HG02885 (cell line): Measurements from ENCODE around the gene KANSL1.

Source experiments
- ATAC-seq: cut with Tn5 transposase; IDR thresholded peaks from one replicate; pipeline ENCODE4 v1.9.1; 2021; ENCODE audit warnings: mild to moderate bottlenecking; ENCODE audit not compliant: unreplicated experiment, poor library complexity

KANSL1 gene

DNA sequence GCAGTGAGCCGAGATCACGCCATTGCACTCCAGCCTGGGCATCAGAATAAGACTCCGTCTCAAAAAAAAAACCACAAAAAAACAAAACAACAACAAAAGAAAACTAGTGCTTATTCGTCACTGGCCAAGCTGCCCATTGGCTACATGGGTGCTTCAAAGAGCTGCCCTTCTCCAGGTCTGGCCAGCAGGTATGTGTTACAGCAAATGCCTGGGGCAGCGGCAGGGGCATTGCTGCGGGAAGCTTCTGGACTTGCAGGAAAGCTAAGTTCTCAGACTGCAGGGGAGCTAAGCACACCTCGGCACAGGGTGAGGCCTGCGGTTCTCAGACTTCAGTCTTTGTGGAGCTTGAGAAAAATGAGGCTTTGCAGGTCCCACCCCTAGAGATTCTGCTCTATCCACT is 198.2 kb downstream of the KANSL1 start:
- no peak for ATAC-seq

DNA sequence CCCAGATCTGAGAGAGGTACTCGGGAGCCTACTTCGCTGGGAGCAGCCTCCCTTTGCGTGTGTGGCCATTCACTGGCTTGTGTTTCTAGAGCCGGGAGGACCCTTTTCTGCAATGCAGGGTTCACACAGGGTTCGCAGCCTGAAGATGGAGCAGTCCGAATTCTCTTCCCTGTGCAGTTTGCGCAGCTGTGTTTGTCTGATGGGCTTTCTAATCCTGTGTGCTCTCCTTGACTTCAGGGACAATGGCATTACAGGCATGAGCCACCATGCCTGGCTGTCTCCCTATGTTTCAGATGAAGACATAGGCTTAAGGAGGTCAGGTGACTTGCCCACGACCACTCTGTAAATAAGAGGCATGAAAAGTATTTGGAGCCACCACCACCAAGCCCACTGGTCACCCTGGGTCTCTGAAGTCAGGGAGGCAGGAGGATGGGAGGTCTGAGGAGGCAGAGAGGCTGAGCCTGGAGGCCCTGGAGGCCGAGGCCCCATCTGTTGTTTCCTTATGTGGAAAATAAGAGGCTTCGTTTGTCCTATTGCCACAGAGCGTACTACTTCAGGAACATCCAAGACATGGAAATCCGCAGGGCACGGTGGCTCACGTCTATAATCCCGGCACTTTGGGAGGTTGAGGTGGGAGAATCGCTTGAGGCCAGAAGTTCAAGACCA is 199.1 kb downstream of the KANSL1 start:
- no peak for ATAC-seq

DNA sequence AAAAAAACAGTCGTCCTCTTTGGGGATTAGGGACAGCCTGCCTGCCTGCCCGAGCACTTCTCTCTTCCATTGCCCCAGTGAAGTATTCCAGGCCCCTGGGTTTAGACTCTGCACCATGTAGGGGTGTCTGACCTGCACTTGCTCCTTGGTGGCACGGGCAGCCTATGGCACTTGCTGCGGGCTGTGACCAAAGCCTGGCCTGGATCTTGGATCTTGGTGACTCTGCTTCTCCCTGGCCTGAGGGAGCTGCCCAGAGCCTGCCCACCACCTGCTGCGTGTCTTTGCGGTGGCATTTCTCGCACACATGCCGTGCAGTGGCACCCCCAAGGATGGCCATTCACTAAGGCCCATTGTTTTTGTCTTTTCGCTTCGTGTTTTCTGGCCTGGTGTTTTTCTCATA is 200.3 kb downstream of the KANSL1 start:
- no peak for ATAC-seq

DNA sequence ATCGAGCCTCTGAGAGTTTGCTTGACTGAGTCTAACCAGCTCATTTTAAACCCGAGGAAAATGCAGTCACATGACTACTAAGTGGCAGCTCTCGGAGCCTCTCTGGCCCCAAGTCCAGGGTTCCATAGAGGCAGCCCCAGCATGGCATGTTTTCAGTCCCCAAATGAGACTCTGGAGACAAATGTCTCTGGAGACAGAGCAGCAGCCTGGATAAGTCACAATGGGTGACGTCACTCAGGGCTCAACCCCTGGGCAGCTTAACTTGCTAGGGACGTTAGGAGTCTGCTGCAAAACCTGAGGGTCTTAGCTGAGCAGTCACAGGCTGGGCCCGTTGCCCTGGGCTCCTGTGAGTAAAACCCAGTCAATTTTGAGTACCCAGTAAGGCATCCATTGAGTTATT is 201.1 kb downstream of the KANSL1 start:
- ATAC-seq = no peak

DNA sequence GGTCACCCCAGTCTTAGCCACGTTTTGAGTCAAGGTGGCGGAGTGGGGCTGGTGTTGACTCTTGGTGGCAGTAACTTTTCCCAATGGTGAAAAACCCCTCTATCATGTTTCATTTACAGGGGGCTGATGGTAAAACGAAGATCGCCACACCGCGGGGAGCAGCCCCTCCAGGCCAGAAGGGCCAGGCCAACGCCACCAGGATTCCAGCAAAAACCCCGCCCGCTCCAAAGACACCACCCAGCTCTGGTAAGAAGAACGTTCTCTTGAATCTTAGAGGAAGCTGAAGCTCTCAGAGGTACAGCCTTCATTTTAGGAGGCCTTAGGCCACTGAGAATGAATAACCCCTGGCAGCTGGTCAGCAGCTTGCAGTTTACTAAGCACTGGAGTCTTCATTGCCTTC is 201.9 kb downstream of the KANSL1 start:
- no peak for ATAC-seq

DNA sequence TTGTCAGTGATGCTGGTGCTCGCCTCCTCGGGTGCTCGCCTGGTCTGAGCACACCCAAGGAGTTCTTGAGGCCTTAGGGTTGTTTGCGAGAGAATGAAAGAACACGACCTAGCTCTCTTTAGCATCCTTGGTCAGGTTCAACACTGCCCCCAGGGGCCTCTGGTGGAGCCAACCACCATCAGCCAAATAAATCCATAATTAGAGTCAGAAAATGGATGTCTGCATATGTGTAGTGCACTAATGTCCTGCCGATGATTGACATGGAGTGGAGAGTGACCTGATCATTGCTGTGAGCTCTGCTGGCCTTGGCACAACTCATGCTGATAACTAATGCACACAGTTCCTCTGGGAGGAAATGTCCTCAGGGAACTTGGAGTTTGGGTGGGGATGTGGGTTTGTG is 202.3 kb downstream of the KANSL1 start:
- no peak for ATAC-seq

DNA sequence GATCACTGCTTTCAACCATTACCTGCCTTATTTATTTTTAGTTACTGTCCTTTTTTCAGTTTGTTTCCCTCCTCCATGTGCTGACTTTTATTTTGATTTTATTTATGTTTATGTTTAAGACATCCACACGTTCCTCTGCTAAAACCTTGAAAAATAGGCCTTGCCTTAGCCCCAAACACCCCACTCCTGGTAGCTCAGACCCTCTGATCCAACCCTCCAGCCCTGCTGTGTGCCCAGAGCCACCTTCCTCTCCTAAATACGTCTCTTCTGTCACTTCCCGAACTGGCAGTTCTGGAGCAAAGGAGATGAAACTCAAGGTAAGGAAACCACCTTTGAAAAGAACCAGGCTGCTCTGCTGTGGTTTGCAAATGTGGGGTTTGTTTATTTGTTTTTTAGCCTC is 203.5 kb downstream of the KANSL1 start:
- ATAC-seq = no peak

DNA sequence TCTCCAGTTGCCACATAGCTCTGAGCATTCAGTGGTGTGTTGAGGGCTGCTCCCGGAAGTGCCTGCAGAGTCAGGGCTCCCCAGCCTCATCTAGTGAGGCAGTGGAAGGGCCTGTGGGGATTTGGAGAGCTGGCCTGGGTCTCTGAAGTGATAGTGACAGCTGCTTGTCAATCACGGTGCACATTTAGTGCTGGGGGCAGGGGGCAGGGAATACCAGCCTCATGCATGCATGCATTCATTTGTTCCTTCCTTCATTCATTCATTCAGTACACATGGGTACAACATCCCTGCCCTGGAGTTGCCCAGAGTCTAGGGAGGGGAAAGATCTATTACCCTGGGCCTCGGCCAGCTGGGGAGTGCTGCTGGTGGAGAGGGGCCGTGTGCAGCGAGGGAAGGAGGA is 205.5 kb downstream of the KANSL1 start:
- no peak for ATAC-seq

DNA sequence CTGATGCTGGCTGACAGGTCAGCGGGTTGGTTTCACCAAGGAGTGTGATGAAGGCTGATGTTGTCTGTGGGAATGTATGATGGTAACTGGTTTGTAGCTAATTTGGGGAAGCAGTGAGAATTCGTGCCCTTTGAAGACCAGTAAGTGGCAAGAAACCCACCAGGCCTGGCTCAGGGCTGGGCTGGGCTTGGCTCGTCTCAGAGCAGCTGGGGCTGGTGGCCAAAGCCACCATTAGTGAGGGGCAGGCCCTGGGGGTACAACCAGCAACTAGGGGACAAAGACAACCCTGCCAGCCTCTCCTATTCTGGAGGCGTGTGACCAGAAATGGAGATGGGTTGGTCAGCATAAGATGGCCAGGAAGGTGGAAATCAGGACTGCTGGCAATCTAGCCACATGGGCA is 207.2 kb downstream of the KANSL1 start:
- no peak for ATAC-seq

DNA sequence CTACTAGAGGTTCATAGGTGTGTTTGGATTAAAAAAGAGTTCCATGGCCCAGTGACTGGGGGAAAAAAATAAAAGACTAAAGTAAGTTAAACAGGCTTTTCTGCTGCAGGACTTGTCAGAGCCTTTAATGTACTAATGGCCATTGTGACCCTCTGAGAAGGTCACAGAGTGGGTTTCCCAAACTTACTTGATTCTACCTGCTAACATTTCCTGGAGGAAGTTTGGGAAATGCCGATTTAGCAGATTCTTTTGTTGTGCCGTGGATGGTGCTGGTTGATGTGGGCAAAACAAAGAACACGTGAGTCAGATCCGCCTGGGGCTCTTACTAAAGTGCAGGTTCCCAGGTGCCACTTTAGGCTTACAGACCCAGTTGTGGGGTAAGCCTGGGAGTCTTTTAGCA is 207.8 kb downstream of the KANSL1 start:
- no peak for ATAC-seq

DNA sequence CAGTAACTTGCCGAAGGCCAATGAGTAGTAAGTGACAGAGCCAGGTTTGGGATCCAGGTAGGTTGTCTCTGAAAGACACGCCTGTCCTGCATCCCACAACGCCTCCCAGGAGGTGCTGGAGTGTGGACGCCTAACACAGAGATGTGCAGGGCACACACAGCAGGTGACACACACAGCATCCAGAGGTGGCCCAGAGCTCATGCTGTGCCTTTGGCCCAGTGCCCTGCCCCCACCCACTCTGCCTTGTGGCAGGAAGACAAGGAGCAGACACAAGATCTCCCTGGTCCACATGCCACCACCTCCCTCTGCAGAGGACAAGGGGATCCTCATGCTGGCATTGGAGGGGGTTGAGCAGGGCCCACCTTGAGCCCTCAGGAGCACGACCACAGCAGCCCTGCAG is 208.9 kb downstream of the KANSL1 start:
- ATAC-seq = no peak

DNA sequence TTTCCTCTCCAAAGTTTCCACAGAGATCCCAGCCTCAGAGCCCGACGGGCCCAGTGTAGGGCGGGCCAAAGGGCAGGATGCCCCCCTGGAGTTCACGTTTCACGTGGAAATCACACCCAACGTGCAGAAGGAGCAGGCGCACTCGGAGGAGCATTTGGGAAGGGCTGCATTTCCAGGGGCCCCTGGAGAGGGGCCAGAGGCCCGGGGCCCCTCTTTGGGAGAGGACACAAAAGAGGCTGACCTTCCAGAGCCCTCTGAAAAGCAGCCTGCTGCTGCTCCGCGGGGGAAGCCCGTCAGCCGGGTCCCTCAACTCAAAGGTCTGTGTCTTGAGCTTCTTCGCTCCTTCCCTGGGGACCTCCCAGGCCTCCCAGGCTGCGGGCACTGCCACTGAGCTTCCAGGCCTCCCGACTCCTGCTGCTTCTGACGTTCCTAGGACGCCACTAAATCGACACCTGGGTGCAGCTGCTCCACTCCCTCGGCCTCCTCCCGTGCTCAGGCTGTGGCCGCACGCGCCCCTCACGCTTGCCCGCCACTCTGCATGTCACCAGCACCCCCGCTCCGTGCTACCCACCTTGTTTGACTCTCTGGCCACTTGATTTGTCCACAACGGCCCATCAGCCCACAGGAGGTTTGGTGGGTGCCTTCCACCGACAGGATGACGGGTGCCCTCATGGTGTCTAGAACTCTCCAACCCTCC is 209.5 kb downstream of the KANSL1 start:
- ATAC-seq = no peak

DNA sequence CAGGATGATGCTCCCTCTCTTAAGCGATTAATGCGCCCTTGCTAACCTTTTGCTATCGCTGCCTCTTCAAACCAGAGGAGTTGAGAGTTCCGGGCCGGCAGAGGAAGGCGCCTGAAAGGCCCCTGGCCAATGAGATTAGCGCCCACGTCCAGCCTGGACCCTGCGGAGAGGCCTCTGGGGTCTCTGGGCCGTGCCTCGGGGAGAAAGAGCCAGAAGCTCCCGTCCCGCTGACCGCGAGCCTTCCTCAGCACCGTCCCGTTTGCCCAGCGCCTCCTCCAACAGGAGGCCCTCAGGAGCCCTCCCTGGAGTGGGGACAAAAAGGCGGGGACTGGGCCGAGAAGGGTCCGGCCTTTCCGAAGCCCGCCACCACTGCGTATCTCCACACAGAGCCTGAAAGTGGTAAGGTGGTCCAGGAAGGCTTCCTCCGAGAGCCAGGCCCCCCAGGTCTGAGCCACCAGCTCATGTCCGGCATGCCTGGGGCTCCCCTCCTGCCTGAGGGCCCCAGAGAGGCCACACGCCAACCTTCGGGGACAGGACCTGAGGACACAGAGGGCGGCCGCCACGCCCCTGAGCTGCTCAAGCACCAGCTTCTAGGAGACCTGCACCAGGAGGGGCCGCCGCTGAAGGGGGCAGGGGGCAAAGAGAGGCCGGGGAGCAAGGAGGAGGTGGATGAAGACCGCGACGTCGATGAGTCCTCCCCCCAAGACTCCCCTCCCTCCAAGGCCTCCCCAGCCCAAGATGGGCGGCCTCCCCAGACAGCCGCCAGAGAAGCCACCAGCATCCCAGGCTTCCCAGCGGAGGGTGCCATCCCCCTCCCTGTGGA is 210.2 kb downstream of the KANSL1 start:
- no peak for ATAC-seq

DNA sequence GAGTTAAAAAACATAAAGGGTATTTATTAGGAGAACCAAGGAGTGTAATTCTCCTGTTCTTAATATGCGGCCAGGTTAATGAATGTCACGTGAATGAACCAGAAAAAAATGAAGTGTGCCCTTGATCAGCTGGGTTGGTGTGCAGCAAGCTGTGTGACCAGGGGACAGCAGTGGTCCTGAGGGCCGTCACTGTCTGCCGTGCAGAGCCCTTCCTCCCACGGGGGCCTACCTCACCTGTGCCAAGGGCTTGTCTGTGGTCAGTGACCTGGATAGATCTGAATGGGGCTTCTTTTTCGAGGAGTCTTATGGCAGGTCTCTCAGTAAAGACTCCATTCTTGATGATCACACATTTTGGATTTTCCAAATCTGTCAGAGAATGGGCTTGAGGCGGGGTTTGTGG is 211.9 kb downstream of the KANSL1 start:
- no peak for ATAC-seq

DNA sequence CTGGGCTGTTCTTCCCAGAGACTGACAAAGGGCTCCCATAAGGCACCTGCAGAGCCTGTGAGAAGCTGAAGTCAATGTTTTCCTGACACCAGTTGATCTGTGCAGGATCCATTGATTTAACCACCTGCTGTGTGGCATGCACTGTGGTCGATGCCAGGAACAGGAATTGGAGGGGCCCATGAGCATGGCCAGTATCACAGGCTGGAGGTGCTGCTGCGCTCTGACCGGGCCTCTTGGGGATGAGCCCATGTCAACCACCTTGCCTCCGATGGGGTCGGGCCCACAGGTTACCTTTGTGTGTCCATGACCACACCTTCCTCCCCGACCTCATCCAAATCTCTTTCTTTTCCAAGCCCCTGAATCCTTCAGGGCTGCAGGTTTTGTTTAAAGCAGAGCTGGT is 212.4 kb downstream of the KANSL1 start:
- ATAC-seq = no peak
